Stimulated activated naive CD4-positive, alpha-beta T cell treated with Interleukin-2 at 50 U/mL for 16 hours (primary cell): Measurements from ENCODE around the gene RCC1.
"Not testable (repeated sequence)": the region's sequence is repeated elsewhere in the genome, so short reads cannot be mapped to it uniquely, and the experiment has no call there.

Experiments used
- DNase-seq: peaks from one replicate; lab custom pipeline; 2025; lab: John Stamatoyannopoulos, UW

RCC1 gene

GRCh38 chr1:28545246-28545628 is 39.4 kb downstream of the RCC1 start:
- DNase-seq: no peak

GRCh38 chr1:28548318-28548717 is 42.5 kb downstream of the RCC1 start:
- DNase-seq: no peak

GRCh38 chr1:28551381-28551780 is 45.5 kb downstream of the RCC1 start:
- DNase-seq: no peak

GRCh38 chr1:28552758-28553663 is 47.2 kb downstream of the RCC1 start, which contains the start of gene TRNAU1AP:
Gene TRNAU1AP (plus strand): TSS chr1:28553085. CDS start chr1:28553111, 26 bp downstream.
- peak; percentile 95 for DNase-seq

- no peak for DNase-seq
Measured at GRCh38 chr1:28560886-28561285, 55.0 kb downstream of the RCC1 start.

- DNase-seq: no peak
Measured at GRCh38 chr1:28564310-28564709, 58.5 kb downstream of the RCC1 start.

- DNase-seq: no peak
Measured at GRCh38 chr1:28565040-28565439, 59.2 kb downstream of the RCC1 start.

- DNase-seq: no peak
Measured at GRCh38 chr1:28565726-28566125, 59.9 kb downstream of the RCC1 start.

GRCh38 chr1:28566931-28567330 is 61.1 kb downstream of the RCC1 start:
- no peak for DNase-seq

- DNase-seq: no peak
Measured at GRCh38 chr1:28571911-28572310, 66.1 kb downstream of the RCC1 start.

GRCh38 chr1:28572891-28573290 is 67.0 kb downstream of the RCC1 start:
- not testable (repeated sequence) for DNase-seq

- no peak for DNase-seq
Measured at GRCh38 chr1:28573564-28573963, 67.7 kb downstream of the RCC1 start.

- no peak for DNase-seq
Measured at GRCh38 chr1:28577052-28577678, 71.3 kb downstream of the RCC1 start.

GRCh38 chr1:28577738-28578536 is 72.1 kb downstream of the RCC1 start:
- no peak for DNase-seq

GRCh38 chr1:28578696-28579218 is 72.9 kb downstream of the RCC1 start:
- DNase-seq: no peak

GRCh38 chr1:28579401-28579800 is 73.6 kb downstream of the RCC1 start:
- no peak for DNase-seq

- peak; percentile 60 for DNase-seq
Measured at GRCh38 chr1:28580722-28581530, 75.1 kb downstream of the RCC1 start.

GRCh38 chr1:28581531-28582247 is 75.8 kb downstream of the RCC1 start:
- DNase-seq: peak; percentile 92

- DNase-seq: no peak
Measured at GRCh38 chr1:28582248-28582615, 76.4 kb downstream of the RCC1 start.

- not testable (repeated sequence) for DNase-seq
Measured at GRCh38 chr1:28586585-28587391, 80.9 kb downstream of the RCC1 start.
